Ramos (cell line): ENCODE measurements around the gene TMEM120A.

Experiments used
- in situ Hi-C: fragments of 300-500 bp; cut with MboI; formaldehyde crosslinking; loops from one replicate; pipeline ENCODE4 v1.14.3; 2022; ENCODE audit warnings: low sequenced_read_pairs; ENCODE audit not compliant: unreplicated experiment

The TMEM120A gene

DNA sequence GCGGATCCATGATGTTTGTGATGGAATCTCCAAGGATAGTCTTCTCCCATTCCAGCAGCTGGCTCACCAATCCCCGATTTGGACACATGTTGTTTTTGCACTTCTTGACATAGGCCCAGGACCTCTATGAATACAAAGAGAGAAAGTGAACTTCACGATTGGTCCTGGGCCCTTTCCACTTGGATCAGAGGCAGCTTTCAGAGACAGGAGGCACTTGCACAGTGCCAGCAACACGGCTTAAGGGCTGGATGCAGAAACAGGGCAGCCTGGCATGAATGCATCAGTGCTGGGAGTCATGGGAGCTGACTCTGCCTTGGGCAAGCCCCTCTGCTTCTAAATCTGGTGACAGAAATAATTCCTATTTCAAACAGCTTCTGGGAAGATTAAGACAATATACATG is 2.1 kb upstream of the TMEM120A start:
- in situ Hi-C loops, result no loop called here

DNA sequence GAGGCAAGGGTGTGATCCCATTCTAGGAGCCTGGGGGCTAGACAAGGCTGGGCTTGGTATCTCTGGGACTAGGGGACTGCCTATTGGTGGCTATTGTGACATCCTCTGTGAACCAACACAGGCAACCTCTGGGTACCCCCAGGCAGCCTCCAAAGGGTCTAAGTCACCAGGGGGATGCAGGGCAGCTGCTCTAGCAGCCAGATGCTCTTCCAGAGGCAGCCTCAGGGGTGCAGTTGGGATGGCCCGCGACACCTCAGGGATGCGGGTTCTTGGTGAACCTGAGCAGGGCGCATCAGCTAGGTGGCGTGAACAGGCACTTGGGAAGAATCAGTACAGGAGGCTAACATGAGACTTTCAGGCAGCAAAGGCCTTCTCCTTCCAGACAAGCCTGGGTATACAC is 1.6 kb upstream of the TMEM120A start:
- in situ Hi-C loops, result no loop called here

DNA sequence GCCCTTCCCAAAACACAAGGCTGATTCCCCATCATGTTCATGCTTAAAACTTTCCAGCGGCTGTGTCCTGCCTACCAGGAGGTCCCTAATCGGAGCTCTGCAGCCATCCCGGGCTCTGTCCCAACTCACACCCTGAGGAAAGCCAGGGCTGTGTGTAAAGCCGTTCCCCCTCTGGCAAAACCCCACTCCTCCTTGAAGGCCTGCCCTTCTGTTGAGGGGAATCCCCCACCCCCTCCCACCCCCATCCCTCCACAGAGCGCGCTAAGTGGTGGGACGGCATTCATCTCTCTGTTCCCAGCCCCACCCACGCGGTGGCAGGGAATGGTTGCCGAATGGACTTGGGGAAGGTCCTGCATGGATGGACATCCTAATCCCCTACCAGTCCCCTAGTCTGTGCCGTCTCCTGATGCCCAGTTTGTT is 667 bp upstream of the TMEM120A start:
- in situ Hi-C loops, result no loop called here

DNA sequence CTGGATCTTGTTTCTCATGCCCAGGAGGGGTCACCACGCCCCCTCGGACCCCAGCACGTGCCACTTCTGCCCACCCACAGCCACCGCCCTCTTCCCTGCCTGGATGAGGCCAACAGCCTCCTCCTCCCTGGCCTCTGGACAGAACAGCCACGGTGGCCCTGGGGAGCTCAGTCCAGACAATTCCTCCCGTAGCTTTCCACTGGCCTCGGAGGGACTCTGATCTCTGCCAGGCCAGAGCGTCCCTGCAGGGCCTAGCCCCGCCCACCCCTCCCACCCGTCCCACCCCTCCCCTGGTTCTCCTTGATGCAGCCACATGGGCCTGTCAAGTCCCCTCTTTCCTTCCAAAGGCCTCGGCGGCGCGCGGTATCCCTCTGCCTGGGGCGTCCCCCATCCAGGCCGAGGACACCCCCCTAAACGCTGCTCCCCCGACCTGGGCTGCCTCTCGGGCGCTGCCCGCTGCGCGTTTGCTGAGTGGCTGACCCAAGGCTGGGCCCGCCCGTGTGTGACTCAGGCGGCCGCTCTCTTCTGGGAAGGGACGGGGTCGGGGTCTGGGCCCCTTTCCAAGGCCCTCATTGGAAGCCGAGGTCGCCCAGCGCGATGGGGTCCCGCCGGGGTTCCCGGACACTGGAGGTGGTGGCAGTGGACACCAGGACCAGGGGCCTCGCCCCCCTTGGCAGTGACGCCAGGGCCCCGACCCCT is 557 bp downstream of the TMEM120A start:
- in situ Hi-C loops, result no loop called here

DNA sequence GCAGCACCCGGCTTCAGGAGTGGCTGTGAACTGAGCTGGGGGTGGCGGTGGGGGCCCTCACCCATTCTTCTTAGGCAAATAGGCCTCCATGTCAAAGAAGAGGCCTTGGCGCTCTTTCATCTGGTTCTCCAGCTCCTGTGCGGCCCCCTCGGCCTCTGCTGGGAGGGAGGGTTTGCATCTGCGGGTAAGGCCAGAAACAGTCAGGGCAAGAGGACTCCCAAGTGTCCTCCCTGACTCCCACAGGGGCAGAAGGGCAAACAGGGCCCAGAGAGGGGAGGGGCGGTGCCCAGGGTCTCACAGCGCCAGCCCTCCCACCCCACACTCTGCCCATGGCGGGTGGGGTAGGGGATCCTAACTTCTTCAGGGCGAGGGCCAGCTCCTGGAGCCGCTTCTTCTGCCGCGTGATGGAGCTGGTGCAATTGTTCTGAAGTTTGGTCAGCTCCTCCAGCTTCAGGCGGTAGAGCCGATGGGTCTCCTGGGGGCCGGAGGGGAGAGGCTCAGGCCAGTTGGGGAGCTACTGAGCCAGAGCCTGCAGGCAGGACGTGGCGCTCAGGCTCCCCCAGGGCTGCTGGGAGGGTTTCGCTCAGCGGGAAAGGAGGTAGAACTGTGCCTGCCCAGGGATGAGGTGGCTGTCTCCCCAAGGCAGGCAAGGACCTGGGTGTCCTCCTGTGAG is 2.2 kb downstream of the TMEM120A start:
- in situ Hi-C loops, result no loop called here

DNA sequence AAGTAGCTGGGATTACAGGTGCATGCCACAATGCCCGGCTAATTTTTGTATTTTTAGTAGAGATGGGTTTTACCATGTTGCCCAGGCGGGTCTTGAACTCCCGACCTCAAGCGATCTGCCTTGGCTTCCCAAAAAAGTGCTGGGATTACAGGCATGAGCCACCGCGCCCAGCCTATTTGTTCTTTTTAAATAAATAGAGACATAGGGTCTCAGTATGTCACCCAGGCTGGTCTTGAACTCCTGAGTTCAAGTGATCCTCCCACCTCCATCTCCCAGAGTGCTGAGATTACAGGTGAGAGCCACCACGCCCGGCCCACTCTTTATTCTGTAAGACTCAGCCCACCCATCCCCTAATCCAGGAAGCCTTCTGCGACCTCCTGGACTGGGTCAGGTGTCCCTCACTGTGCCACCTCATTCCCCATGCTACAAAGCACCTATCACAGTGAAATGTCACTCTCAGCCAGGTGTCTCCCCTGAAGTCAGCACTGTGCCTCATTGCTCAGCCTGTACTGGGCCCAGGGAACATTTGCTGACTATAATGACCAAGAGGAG is 2.8 kb downstream of the TMEM120A start:
- in situ Hi-C loops, result no loop called here

DNA sequence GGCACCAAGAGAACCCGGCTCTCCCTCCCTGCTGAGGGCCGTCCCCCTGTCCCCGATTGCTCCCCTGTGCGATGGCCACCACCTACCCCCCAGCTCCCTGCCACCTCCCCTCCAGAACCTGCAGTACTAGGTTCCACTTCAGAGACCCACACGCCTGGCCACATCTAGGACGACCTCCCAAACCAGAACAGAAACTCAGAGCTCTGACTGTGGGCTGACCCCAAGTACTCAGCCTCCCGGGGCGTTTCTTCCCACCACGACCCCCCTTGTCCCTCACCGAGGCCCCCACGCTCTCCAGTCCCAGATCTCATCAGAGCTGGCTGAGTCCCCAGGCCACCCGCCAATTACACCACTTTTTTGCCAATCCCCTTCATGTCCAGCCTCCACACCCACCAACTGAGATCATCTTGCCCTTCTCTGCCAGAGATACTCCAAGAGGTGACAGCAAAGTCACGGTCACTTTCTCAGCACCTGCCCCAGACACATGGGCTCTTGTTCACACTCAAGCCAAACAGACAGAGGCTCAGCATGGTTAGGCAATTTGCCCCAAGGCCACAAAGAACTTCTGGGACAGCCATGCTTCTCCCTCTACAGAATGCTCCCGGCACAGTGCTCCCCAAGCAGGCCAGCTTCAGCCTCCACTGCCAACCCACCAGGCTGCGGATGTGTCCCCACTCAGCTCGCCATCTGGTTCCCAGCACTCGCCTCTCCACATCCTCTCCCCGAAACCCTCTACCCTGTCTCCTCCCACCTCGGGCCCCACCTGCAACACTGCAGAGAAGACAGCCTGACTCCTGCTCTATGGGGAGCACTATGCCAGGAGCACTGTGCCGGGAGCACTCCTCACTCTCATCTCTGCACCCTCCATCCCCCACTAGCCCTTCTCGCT is 4.7 kb downstream of the TMEM120A start:
- in situ Hi-C loops, result no loop called here

DNA sequence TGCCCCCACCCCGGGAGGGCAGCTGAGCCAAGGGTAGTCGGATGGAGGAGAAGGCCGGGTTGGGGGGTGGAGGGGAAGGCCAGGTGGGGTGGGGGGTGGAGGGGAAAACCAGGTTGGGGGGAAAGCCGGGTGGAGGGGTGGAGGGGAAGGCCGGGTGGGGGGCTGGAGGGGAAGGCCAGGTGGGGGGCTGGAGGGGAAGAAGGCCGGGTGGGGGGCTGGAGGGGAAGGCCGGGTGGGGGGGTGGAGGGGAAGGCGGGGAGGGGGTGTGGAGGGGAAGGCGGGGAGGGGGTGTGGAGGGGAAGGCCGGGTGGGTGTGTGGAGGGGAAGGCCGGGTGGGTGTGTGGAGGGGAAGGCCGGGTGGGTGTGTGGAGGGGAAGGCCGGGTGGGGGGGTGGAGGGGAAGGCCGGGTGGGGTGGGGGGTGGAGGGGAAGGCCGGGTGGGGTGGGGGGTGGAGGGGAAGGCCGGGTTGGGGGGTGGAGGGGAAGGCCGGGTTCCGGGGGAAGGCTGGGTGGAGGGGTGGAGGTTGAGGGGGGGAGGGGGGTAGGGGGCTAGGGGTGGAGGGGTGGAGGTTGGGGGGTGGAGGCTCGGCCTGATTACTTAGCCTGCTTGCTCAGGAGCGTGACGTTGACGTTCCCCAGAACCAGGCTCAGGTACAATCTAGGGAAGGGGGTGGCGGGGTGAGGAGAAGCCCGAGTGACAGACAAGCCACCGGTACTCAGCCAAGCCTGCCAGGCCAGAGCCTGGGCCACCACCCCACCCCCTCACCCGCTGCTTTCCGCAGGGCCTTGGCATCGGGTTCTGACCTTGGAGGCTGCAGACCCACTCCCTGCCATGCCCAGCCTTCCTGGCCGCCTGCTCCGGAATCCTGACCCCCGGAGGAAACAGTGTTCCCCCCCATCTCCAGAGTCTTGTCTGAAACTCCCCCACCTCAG is 5.6 kb downstream of the TMEM120A start:
- in situ Hi-C loops, result no loop called here

DNA sequence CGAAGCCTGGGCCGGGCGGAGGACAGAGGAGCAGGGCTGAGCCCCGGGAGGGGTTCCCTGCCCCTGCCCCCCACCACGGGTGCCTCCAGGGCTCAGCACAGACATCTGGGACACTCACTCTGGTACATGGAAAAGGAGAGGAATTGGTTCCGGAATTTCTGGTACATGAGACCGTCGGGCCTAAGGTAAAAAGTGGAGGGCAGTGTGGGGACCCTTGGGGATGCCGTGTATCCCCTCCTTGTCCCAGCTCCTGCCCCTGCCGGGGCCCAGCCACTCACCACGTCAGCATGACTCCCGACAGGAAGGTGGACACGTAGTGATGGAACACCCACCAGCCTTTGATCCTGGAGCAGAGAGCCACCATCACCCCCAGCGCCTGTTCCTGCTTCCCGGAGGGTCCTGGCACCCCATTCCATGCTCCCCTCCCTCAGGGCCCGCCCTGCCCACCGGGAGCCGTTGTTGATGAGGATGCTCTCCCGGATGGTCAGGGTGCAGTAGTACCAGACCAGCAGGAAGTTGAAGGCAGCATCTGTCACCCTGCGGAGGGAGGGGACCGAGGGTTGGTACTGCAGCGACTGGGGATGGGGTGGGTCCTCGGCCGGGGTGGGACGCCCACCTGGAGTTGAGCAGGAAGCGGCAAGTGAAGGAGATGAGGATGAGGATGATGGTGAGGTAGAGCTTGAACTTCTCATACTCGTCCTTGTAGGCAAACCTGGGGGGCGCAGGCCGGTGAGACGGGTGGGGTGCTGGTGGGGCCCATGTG is 6.4 kb downstream of the TMEM120A start:
- in situ Hi-C loops, result no loop called here

DNA sequence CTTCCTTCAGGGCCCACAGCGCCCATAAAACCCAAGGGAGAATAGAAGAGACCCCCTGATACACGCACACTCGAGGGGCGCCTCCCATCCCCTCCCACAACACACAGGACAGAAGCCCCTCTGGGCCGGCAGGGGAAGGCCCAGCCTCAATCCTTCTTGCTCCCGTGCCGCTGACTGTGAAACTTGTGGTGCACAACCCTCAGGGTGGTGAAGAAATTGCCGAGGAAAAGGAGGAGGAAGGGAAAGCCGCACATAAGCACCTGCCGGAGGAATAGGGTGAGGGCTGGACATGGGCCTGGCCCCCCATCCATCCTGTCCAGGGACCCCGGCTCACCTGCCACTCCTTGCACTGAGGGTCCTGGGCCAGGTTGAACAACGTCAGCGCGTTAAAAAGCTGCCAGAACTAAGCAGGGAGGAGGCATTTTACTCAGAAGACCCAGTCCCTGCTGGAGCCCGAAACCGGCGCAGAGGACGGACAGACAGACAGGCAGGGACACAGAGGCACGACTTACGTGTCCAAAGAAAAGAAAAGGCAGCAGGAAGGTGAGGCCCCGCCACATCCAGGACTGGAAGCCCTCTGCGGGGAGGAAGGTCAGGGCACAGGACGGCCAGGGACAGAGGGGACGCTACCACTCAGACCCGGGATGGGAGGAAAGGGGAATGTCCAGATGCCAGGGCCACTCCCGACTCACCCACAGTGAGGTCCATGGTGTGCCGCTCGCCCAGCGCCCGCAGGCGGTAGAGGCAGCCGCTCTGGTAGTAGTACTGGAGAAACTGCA is 7.2 kb downstream of the TMEM120A start:
- in situ Hi-C loops, result no loop called here

DNA sequence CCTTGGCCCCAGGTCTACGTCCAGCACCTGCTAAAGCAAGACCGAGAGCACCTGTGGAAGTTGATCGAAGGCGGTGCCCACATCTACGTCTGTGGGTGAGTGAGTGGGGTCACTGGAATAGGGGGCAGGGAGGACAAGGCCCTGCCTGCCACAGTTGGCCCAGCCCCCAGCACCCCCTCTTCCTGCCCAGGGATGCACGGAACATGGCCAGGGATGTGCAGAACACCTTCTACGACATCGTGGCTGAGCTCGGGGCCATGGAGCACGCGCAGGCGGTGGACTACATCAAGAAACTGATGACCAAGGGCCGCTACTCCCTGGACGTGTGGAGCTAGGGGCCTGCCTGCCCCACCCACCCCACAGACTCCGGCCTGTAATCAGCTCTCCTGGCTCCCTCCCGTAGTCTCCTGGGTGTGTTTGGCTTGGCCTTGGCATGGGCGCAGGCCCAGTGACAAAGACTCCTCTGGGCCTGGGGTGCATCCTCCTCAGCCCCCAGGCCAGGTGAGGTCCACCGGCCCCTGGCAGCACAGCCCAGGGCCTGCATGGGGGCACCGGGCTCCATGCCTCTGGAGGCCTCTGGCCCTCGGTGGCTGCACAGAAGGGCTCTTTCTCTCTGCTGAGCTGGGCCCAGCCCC is 8.1 kb downstream of the TMEM120A start:
- in situ Hi-C loops, result no loop called here

DNA sequence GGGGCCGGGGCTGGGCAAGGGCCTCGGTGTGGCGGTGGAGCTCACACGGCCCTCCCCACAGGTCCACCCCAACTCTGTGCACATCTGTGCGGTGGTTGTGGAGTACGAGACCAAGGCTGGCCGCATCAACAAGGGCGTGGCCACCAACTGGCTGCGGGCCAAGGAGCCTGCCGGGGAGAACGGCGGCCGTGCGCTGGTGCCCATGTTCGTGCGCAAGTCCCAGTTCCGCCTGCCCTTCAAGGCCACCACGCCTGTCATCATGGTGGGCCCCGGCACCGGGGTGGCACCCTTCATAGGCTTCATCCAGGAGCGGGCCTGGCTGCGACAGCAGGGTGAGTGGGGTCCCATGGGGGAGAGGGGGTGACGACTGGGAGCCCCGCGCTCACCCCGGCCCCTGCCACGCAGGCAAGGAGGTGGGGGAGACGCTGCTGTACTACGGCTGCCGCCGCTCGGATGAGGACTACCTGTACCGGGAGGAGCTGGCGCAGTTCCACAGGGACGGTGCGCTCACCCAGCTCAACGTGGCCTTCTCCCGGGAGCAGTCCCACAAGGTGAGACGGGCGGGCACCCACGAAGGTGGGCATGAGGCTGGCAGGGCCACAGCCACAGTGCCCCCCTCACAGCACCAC is 8.8 kb downstream of the TMEM120A start:
- in situ Hi-C loops, result no loop called here

DNA sequence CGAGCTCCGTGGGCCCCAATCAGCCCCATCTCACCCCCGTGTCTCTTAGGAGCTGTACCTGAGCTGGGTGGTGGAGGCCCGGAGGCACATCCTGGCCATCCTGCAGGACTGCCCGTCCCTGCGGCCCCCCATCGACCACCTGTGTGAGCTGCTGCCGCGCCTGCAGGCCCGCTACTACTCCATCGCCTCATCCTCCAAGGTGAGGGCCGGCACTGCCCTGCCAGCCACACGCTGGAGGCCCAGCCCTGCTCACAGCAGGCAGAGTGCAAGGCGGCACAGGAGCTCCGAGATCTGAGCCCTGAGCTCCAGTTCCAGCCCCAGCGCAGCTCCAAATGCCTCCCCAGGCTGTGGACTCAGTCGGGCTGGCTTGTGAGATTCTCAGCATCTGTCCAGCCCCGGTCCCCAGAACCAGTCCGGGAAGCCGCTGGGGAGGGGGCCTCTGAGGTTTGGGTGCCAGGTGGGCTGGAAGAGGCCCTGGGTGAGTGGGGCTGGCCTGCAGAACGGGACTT is 9.3 kb downstream of the TMEM120A start:
- in situ Hi-C loops, result no loop called here

DNA sequence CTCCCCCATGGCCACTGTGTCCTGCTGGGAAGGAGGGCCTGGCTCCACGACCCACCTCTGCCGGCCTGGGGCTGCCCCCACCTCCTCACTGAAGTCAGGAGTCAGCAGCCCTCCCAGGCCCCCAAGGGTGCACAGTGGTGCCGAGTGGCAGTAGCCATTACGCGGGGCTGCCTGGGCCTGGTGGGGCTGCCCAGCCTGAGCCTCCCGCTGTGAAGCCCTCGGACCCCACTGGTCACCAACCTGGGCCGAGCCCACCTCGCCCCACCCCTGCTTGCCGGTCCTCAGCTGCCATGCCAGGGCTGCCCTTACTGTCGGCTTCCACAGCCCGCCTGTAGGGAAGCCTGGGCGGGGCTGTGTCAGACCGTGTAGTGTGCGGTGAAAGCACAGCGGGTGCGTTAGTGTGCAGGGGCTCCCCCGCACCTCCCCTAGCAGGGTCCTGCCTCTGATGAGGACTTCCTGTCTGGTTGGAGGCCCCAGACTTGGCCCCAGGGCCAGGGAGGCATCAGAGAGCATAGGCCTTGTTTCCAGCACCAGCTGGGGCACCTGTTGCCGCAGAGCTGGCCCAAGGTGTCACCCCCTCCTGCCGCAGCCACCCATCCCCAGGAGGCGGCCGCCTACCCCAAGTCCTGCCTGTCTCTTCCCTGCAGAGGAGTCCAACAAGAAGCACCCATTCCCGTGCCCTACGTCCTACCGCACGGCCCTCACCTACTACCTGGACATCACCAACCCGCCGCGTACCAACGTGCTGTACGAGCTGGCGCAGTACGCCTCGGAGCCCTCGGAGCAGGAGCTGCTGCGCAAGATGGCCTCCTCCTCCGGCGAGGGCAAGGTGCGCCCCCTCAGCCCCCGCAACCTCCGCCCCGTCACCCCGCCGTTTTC is 10.0 kb downstream of the TMEM120A start:
- in situ Hi-C loops, result no loop called here

DNA sequence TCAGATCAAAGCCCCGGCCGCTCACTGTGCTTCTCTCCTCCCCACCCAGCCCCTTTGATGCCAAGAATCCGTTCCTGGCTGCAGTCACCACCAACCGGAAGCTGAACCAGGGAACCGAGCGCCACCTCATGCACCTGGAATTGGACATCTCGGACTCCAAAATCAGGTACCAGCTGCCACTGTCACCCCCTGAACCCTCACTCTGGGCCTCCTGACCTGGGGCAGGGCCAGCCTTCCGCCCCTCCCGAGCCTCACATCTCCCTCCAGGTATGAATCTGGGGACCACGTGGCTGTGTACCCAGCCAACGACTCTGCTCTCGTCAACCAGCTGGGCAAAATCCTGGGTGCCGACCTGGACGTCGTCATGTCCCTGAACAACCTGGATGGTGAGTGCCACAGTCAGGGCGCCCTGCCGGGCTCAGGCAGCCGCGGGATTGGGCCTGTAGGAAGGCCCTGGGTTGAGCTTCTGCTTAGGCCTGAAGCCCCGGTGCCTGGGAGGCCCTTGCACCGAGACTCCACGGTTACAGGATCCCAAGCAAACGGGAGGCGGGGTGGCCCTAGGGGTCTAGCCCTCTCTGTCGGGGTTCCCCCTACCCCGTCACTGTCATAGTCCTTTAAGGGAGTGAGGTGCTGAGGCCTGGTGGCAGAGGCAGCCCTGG is 10.8 kb downstream of the TMEM120A start:
- in situ Hi-C loops, result no loop called here
